ENCODE measurements around the gene SLC35F3.

Gene SLC35F3

GRCh38 chr1:234163267-234163919 is 258.9 kb downstream of the SLC35F3 start:
- Histone ChIP-seq H3K9ac (ENCODE audit: low read depth, low read length, poor library complexity) (no peak overlapping the region), H2AK5ac (ENCODE audit: low read depth, low read length) (no peak overlapping the region), H3K4me2 (ENCODE audit: insufficient read depth, low read length, poor library complexity, severe bottlenecking) (no peak overlapping the region), H3K27me3 (ENCODE audit: control insufficient read depth in 3 of 3, insufficient read depth in 3 of 3, low read depth in 1 of 3, low read length in 3 of 3) (no peaks in the 10 kb centered on the region), H3K4me3 (ENCODE audit: low read length in 2 of 2) (no peak overlapping the region), H4K8ac (ENCODE audit: low read depth, low read length) (no peak overlapping the region), H2BK15ac (ENCODE audit: low read length) (no peak overlapping the region), H3K27ac (replicated peaks; ENCODE audit: low read length) (no peak overlapping the region), H3K23ac (ENCODE audit: low read depth, low read length, poor library complexity) (no peak overlapping the region), H3K4ac (ENCODE audit: low read length) (no peak overlapping the region), H3K79me1 (ENCODE audit: low read depth, low read length) (no peaks in the 10 kb centered on the region), H4K91ac (ENCODE audit: low read depth, low read length, poor library complexity) (no peak overlapping the region), H2AFZ (ENCODE audit: low read length) (no peak overlapping the region), H2BK120ac (ENCODE audit: low read depth, low read length) (no peak overlapping the region), H3K36me3 (replicated peaks in 1 of 2; ENCODE audit: control insufficient read depth in 2 of 2, insufficient read depth in 2 of 2, low read length in 2 of 2) (no peaks in the 10 kb centered on the region), H2BK5ac (ENCODE audit: low read length) (no peak overlapping the region), H3K4me1 (ENCODE audit: control insufficient read depth in 2 of 2, insufficient read depth in 1 of 2, low read depth in 1 of 2, low read length in 2 of 2) (peaks cover 0 to 3% of the 10 kb centered on the region in 2 donors), H3K9me3 (replicated peaks in 1 of 2; ENCODE audit: control insufficient read depth in 2 of 2, insufficient read depth in 1 of 2, low read depth in 1 of 2, low read length in 2 of 2) (no peaks in the 10 kb centered on the region), H3K18ac (ENCODE audit: low read length) (no peak overlapping the region), H2BK12ac (ENCODE audit: low read length) (no peak overlapping the region), H3K14ac (ENCODE audit: low read length) (no peak overlapping the region)
- DNase-seq (ENCODE audit: low spot score): no peak
- no CpG with 5 or more reads among the region's 6 CpGs for WGBS, 2 donors (ENCODE audit: extremely low coverage in 2 of 2, insufficient read length in 2 of 2, insufficient replicate concordance in 1 of 2)

- WGBS, 2 donors (ENCODE audit: extremely low coverage in 2 of 2, insufficient read length in 2 of 2, insufficient replicate concordance in 1 of 2): 83 to 91% methylated on average over 1 to 2 of the region's 5 CpGs
- Histone ChIP-seq H3K4me2 (ENCODE audit: insufficient read depth, low read length, poor library complexity, severe bottlenecking) (no peak overlapping the region), H2AFZ (ENCODE audit: low read length) (no peak overlapping the region), H2BK15ac (ENCODE audit: low read length) (no peak overlapping the region), H3K36me3 (replicated peaks in 1 of 2; ENCODE audit: control insufficient read depth in 2 of 2, insufficient read depth in 2 of 2, low read length in 2 of 2) (no peaks in the 10 kb centered on the region), H3K9ac (ENCODE audit: low read depth, low read length, poor library complexity) (no peak overlapping the region), H3K14ac (ENCODE audit: low read length) (no peak overlapping the region), H3K27ac (replicated peaks; ENCODE audit: low read length) (no peak overlapping the region), H4K8ac (ENCODE audit: low read depth, low read length) (no peak overlapping the region), H3K4ac (ENCODE audit: low read length) (no peak overlapping the region), H3K79me1 (ENCODE audit: low read depth, low read length) (no peaks in the 10 kb centered on the region), H4K91ac (ENCODE audit: low read depth, low read length, poor library complexity) (no peak overlapping the region), H2BK5ac (ENCODE audit: low read length) (no peak overlapping the region), H2BK12ac (ENCODE audit: low read length) (no peak overlapping the region), H2AK5ac (ENCODE audit: low read depth, low read length) (no peak overlapping the region), H3K4me3 (ENCODE audit: low read length in 2 of 2) (no peak overlapping the region), H3K9me3 (replicated peaks in 1 of 2; ENCODE audit: control insufficient read depth in 2 of 2, insufficient read depth in 1 of 2, low read depth in 1 of 2, low read length in 2 of 2) (no peaks in the 10 kb centered on the region), H3K4me1 (ENCODE audit: control insufficient read depth in 2 of 2, insufficient read depth in 1 of 2, low read depth in 1 of 2, low read length in 2 of 2) (peaks cover 0 to 3% of the 10 kb centered on the region in 2 donors), H2BK120ac (ENCODE audit: low read depth, low read length) (no peak overlapping the region), H3K18ac (ENCODE audit: low read length) (no peak overlapping the region), H3K23ac (ENCODE audit: low read depth, low read length, poor library complexity) (no peak overlapping the region), H3K27me3 (ENCODE audit: control insufficient read depth in 3 of 3, insufficient read depth in 3 of 3, low read depth in 1 of 3, low read length in 3 of 3) (no peaks in the 10 kb centered on the region)
- no peak for DNase-seq (ENCODE audit: low spot score)
Observed at GRCh38 chr1:234164098-234164709, 259.7 kb downstream of the SLC35F3 start.

- Histone ChIP-seq H3K23ac (ENCODE audit: low read depth, low read length, poor library complexity) (no peak overlapping the region), H2BK15ac (ENCODE audit: low read length) (no peak overlapping the region), H2AFZ (ENCODE audit: low read length) (no peak overlapping the region)
Observed at GRCh38 chr1:234168061-234168724, 263.7 kb downstream of the SLC35F3 start.

GRCh38 chr1:234169161-234169849 is 264.8 kb downstream of the SLC35F3 start:
- no peak overlapping the region for H2BK120ac ChIP-seq (ENCODE audit: low read depth, low read length)

More at GRCh38 chr1:234168061-234168724, 263.7 kb downstream of the SLC35F3 start:
- Histone ChIP-seq H3K14ac (ENCODE audit: low read length) (no peak overlapping the region), H2AK5ac (ENCODE audit: low read depth, low read length) (peak overlapping the region; percentile 42), H2BK120ac (ENCODE audit: low read depth, low read length) (no peak overlapping the region), H3K4ac (ENCODE audit: low read length) (no peak overlapping the region), H3K18ac (ENCODE audit: low read length) (no peak overlapping the region), H2BK12ac (ENCODE audit: low read length) (no peak overlapping the region), H3K9me3 (replicated peaks in 1 of 2; ENCODE audit: control insufficient read depth in 2 of 2, insufficient read depth in 1 of 2, low read depth in 1 of 2, low read length in 2 of 2) (no peaks in the 10 kb centered on the region), H3K4me3 (ENCODE audit: low read length in 2 of 2) (no peak overlapping the region), H3K4me1 (ENCODE audit: control insufficient read depth in 2 of 2, insufficient read depth in 1 of 2, low read depth in 1 of 2, low read length in 2 of 2) (peaks cover 0 to 3% of the 10 kb centered on the region in 2 donors), H2BK5ac (ENCODE audit: low read length) (no peak overlapping the region), H3K79me1 (ENCODE audit: low read depth, low read length) (no peaks in the 10 kb centered on the region), H4K91ac (ENCODE audit: low read depth, low read length, poor library complexity) (no peak overlapping the region), H3K27me3 (ENCODE audit: control insufficient read depth in 3 of 3, insufficient read depth in 3 of 3, low read depth in 1 of 3, low read length in 3 of 3) (no peaks in the 10 kb centered on the region), H3K4me2 (ENCODE audit: insufficient read depth, low read length, poor library complexity, severe bottlenecking) (no peak overlapping the region), H3K9ac (ENCODE audit: low read depth, low read length, poor library complexity) (no peak overlapping the region), H4K8ac (ENCODE audit: low read depth, low read length) (peak overlapping the region; percentile 88), H3K36me3 (replicated peaks in 1 of 2; ENCODE audit: control insufficient read depth in 2 of 2, insufficient read depth in 2 of 2, low read length in 2 of 2) (no peaks in the 10 kb centered on the region), H3K27ac (replicated peaks; ENCODE audit: low read length) (no peak overlapping the region)
- no peak for DNase-seq (ENCODE audit: low spot score)
- no CpG with 5 or more reads among the region's 7 CpGs for WGBS, 2 donors (ENCODE audit: extremely low coverage in 2 of 2, insufficient read length in 2 of 2, insufficient replicate concordance in 1 of 2)

More at GRCh38 chr1:234169161-234169849, 264.8 kb downstream of the SLC35F3 start:
- no peaks in the 10 kb centered on the region for H3K36me3 ChIP-seq (replicated peaks in 1 of 2; ENCODE audit: control insufficient read depth in 2 of 2, insufficient read depth in 2 of 2, low read length in 2 of 2)
- H3K23ac ChIP-seq (ENCODE audit: low read depth, low read length, poor library complexity): no peak overlapping the region
- peak overlapping the region; percentile 13 for H2AK5ac ChIP-seq (ENCODE audit: low read depth, low read length)
- no peak overlapping the region for H2BK12ac ChIP-seq (ENCODE audit: low read length)
- H3K14ac ChIP-seq (ENCODE audit: low read length): no peak overlapping the region
- H3K79me1 ChIP-seq (ENCODE audit: low read depth, low read length): no peaks in the 10 kb centered on the region
- H2BK5ac ChIP-seq (ENCODE audit: low read length): no peak overlapping the region
- H3K27ac ChIP-seq (replicated peaks; ENCODE audit: low read length): no peak overlapping the region
- H3K9ac ChIP-seq (ENCODE audit: low read depth, low read length, poor library complexity): no peak overlapping the region
- no peak overlapping the region for H4K91ac ChIP-seq (ENCODE audit: low read depth, low read length, poor library complexity)
- H2AFZ ChIP-seq (ENCODE audit: low read length): no peak overlapping the region
- no peak overlapping the region for H3K4me2 ChIP-seq (ENCODE audit: insufficient read depth, low read length, poor library complexity, severe bottlenecking)
- no CpG with 5 or more reads among the region's 9 CpGs for WGBS, 2 donors (ENCODE audit: extremely low coverage in 2 of 2, insufficient read length in 2 of 2, insufficient replicate concordance in 1 of 2)
- no peak overlapping the region for H2BK15ac ChIP-seq (ENCODE audit: low read length)
- no peak overlapping the region for H3K4me3 ChIP-seq (ENCODE audit: low read length in 2 of 2)
- peak overlapping the region; percentile 26 for H4K8ac ChIP-seq (ENCODE audit: low read depth, low read length)
- no peaks in the 10 kb centered on the region for H3K9me3 ChIP-seq (replicated peaks in 1 of 2; ENCODE audit: control insufficient read depth in 2 of 2, insufficient read depth in 1 of 2, low read depth in 1 of 2, low read length in 2 of 2)
- H3K18ac ChIP-seq (ENCODE audit: low read length): peak overlapping the region; percentile 8
- H3K4me1 ChIP-seq (ENCODE audit: control insufficient read depth in 2 of 2, insufficient read depth in 1 of 2, low read depth in 1 of 2, low read length in 2 of 2): peaks cover 0 to 1% of the 10 kb centered on the region in 2 donors
- H3K27me3 ChIP-seq (ENCODE audit: control insufficient read depth in 3 of 3, insufficient read depth in 3 of 3, low read depth in 1 of 3, low read length in 3 of 3): no peaks in the 10 kb centered on the region
- no peak for DNase-seq (ENCODE audit: low spot score)
- H3K4ac ChIP-seq (ENCODE audit: low read length): no peak overlapping the region

All from neuronal stem cell (in vitro differentiated cells).